Measurements from ENCODE around the gene VRK3.

GRCh38 chr19:49988007-49988406, 37.2 kb downstream of the VRK3 start:
- TF ChIP-seq, protein P1, sequence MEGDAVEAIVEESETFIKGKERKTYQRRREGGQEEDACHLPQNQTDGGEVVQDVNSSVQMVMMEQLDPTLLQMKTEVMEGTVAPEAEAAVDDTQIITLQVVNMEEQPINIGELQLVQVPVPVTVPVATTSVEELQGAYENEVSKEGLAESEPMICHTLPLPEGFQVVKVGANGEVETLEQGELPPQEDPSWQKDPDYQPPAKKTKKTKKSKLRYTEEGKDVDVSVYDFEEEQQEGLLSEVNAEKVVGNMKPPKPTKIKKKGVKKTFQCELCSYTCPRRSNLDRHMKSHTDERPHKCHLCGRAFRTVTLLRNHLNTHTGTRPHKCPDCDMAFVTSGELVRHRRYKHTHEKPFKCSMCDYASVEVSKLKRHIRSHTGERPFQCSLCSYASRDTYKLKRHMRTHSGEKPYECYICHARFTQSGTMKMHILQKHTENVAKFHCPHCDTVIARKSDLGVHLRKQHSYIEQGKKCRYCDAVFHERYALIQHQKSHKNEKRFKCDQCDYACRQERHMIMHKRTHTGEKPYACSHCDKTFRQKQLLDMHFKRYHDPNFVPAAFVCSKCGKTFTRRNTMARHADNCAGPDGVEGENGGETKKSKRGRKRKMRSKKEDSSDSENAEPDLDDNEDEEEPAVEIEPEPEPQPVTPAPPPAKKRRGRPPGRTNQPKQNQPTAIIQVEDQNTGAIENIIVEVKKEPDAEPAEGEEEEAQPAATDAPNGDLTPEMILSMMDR (conservative IDR thresholded peaks at IDR 0.05; ENCODE audit: low read depth, low read length): no peak
- TF ChIP-seq EZH2 (IDR thresholded peaks at IDR 0.05; ENCODE audit: borderline replicate concordance, low read depth, low read length, poor library complexity, severe bottlenecking): no peak

All from A673 (cell line).